Measurements from ENCODE around the gene TSPY3. TPM values are rescaled to one million over a fixed set of nuclear protein-coding genes. Genes with fewer than 3 reads are reported as not detected.
"Not testable (repeated sequence)": the region's sequence is repeated elsewhere in the genome, so short reads cannot be mapped to it uniquely, and the experiment has no call there.

The TSPY3 gene, protein sequence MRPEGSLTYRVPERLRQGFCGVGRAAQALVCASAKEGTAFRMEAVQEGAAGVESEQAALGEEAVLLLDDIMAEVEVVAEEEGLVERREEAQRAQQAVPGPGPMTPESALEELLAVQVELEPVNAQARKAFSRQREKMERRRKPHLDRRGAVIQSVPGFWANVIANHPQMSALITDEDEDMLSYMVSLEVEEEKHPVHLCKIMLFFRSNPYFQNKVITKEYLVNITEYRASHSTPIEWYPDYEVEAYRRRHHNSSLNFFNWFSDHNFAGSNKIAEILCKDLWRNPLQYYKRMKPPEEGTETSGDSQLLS
- total RNA-seq = not detected in 2 replicates

DNA sequence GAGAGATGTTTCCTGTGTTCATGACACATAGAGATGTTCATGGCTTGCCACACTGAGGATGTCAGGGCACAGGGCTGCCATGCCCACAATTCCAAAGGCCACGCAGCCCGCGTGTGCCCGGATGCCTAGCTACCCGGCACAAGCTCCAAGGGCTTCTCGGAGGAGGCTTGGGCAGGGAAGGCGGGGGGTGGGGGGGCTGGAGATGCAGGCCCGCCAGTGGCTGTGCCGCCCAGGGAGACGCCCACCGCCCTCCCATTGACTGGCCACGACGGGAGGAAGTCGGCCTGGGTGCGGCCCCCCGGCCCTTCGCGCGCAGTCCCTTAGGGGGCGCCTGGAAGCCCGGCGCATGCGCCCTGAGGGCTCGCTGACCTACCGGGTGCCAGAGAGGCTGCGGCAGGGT is at the start of gene TSPY3:
Gene TSPY3, plus strand, starts transcription at position 301 of the 400 bp plus-strand sequence. Its CDS starts 46 bp downstream, at position 347.
- DNase-seq (ENCODE audit: low read depth in 2 of 2) = not testable (repeated sequence)

DNA sequence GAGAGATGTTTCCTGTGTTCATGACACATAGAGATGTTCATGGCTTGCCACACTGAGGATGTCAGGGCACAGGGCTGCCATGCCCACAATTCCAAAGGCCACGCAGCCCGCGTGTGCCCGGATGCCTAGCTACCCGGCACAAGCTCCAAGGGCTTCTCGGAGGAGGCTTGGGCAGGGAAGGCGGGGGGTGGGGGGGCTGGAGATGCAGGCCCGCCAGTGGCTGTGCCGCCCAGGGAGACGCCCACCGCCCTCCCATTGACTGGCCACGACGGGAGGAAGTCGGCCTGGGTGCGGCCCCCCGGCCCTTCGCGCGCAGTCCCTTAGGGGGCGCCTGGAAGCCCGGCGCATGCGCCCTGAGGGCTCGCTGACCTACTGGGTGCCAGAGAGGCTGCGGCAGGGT is 40.7 kb upstream of the TSPY3 start, which contains the start of gene TSPY8:
Gene TSPY8, plus strand, starts transcription at position 301 of the 400 bp plus-strand sequence. Its CDS starts 46 bp downstream, at position 347.
- DNase-seq (ENCODE audit: low read depth in 2 of 2) = not testable (repeated sequence)

DNA sequence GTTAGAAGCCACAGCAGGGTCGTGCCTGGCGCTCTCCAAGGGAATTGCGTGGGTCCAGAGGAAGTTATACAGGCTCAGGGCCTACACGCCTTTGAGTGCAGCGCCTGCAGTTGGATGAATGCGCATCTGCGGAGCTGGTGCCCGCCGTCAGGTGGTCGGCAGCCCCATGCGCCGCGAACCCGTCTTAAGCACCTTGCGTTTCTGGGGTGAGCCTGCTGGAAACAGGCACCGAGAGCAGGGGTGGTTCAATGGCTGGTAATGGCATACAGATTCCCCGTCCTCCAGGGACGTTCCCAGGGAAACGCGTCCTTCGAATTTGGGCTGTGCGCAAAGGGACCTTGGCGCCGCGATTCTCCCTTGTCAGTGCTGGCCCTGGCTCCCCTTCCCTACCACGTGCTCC is 1.7 kb upstream of the TSPY3 start:
- not testable (repeated sequence) for DNase-seq (ENCODE audit: low read depth in 2 of 2)

Other genes starting within 250 kb of the TSPY3 start
- gene TSPY4, start 61.0 kb upstream of the TSPY3 start, total RNA-seq = not detected in 2 replicates
- gene TSPY8, start 40.6 kb upstream of the TSPY3 start, total RNA-seq = not detected in 2 replicates
- gene TSPY1, start 68.5 kb downstream of the TSPY3 start, total RNA-seq = not detected in 2 replicates
- not detected in 2 replicates for gene TSPY9, start 88.8 kb downstream of the TSPY3 start, total RNA-seq
- not detected in 2 replicates for gene TSPY10, start 129.5 kb downstream of the TSPY3 start, total RNA-seq

Measured in lung microvascular endothelial cell (primary cell).